ENCODE results near the gene TARBP1.
"Not testable (repeated sequence)": the region's sequence is repeated elsewhere in the genome, so short reads cannot be mapped to it uniquely, and the experiment has no call there.

TARBP1 gene

GRCh38 chr1:234505769-234506102, 26.8 kb upstream of the TARBP1 start:
- FAIRE-seq, result no peak

- FAIRE-seq, result no peak
Observed at GRCh38 chr1:234504969-234505768, 26.2 kb upstream of the TARBP1 start.

GRCh38 chr1:234504251-234504650, 25.3 kb upstream of the TARBP1 start:
- FAIRE-seq, result not testable (repeated sequence)

GRCh38 chr1:234503193-234504050, 24.4 kb upstream of the TARBP1 start:
- no peak for FAIRE-seq

- no peak for FAIRE-seq
Observed at GRCh38 chr1:234502785-234503184, 23.8 kb upstream of the TARBP1 start.

- FAIRE-seq, result no peak
Observed at GRCh38 chr1:234500269-234500668, 21.3 kb upstream of the TARBP1 start.

- no peak for FAIRE-seq
Observed at GRCh38 chr1:234499943-234500245, 20.9 kb upstream of the TARBP1 start.

GRCh38 chr1:234499119-234499942, 20.4 kb upstream of the TARBP1 start:
- FAIRE-seq, result no peak

- no peak for FAIRE-seq
Observed at GRCh38 chr1:234498448-234499118, 19.6 kb upstream of the TARBP1 start.

GRCh38 chr1:234497589-234497988, 18.6 kb upstream of the TARBP1 start:
- no peak for FAIRE-seq

GRCh38 chr1:234495231-234495990, 16.4 kb upstream of the TARBP1 start:
- no peak for FAIRE-seq

GRCh38 chr1:234494049-234494448, 15.1 kb upstream of the TARBP1 start:
- no peak for FAIRE-seq

- no peak for FAIRE-seq
Observed at GRCh38 chr1:234490793-234491479, 12.0 kb upstream of the TARBP1 start.

- no peak for FAIRE-seq
Observed at GRCh38 chr1:234489698-234490077, 10.7 kb upstream of the TARBP1 start.

GRCh38 chr1:234489007-234489697, 10.2 kb upstream of the TARBP1 start:
- no peak for FAIRE-seq

- no peak for FAIRE-seq
Observed at GRCh38 chr1:234488054-234489006, 9.4 kb upstream of the TARBP1 start.

GRCh38 chr1:234486858-234487840, 8.2 kb upstream of the TARBP1 start:
- FAIRE-seq, result no peak

All from colon (tissue), 2 donors.